ENCODE data around the gene HACD2. TPM values are rescaled to one million over a fixed set of nuclear protein-coding genes. Genes with fewer than 3 reads are reported as not detected.

The HACD2 gene
- total RNA-seq, 1 experiment from 2014 or later = 43.8 TPM

DNA sequence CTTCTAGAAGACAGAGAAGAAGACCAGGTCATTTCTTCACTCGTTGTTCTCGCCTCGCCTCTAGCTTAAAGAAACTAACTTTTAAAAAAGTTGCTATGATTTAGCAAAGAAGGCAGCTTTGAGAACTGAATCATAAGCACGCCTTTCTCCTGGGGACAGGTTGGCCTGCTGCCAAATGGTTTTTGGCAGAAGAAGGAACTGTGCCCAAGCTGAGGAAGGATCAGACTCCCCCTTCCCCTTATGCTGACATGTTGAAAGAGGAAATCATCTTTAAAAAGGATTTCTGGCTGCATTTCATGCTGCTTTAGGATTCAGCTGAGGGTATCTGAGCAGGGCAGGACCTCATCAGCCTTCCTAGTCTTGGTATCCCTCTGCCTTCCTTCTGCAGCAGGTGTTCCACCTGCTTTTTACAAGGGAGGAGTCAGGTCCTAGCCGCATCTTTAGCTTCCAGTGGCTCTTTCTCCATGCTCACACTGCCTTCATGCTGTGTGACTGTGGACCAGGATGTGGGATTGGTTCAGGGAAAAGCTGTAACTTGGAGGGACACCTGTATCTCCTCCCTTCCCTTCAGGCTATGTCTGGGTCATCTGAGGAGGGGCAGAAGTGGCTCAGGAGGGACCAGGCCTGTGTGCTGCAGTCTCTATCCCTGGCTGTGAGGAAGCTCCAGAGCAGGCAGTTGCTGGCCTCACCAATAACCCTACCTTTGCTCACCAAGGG, 34.1 kb upstream of the HACD2 start:
- H3K27me3 ChIP-seq (ENCODE audit: low read length) = no peaks in the 10 kb centered on the region
- no peak overlapping the region for H3K4me3 ChIP-seq (ENCODE audit: low read length)
- ChIA-PET CTCF (interaction anchor here (1.0 kb wide), 1 partner anchor 33 kb away, joined by 6 read pairs; no protein-coding TSS in a partner anchor), POLR2A (ENCODE audit: unreplicated experiment) (no interaction called here)
- no peaks in the 10 kb centered on the region for H3K36me3 ChIP-seq (ENCODE audit: low read depth, low read length)
- H3K79me2 ChIP-seq (ENCODE audit: low read length) = no peaks in the 10 kb centered on the region
- peak; percentile 5 for ATAC-seq
- no peak overlapping the region for H3K9ac ChIP-seq (ENCODE audit: low read length)
- H3K27ac ChIP-seq (ENCODE audit: low read length) = no peak overlapping the region
- peaks cover 38% of the 10 kb centered on the region for H3K4me1 ChIP-seq (ENCODE audit: insufficient read depth, low read length)
- no peaks in the 10 kb centered on the region for H3K9me2 ChIP-seq (replicated peaks; ENCODE audit: low read length)
- no peaks in the 10 kb centered on the region for H4K20me1 ChIP-seq (ENCODE audit: low read length)
- H2AFZ ChIP-seq (ENCODE audit: low read length) = no peak overlapping the region
- H3K9me3 ChIP-seq (ENCODE audit: low read length) = no peaks in the 10 kb centered on the region
- intact Hi-C loops (cut with micrococcal nuclease) = no loop called here
- H3F3A ChIP-seq (ENCODE audit: low read length, unreplicated experiment) = no peaks in the 10 kb centered on the region
- TF ChIP-seq EZH2phosphoT487 (IDR thresholded peaks at IDR 0.05; ENCODE audit: borderline replicate concordance, low read length) = no peak
- TF ChIP-seq EZH2 (IDR thresholded peaks at IDR 0.05; ENCODE audit: low read length, unreplicated experiment) = no peak
- TF ChIP-seq, protein P1, sequence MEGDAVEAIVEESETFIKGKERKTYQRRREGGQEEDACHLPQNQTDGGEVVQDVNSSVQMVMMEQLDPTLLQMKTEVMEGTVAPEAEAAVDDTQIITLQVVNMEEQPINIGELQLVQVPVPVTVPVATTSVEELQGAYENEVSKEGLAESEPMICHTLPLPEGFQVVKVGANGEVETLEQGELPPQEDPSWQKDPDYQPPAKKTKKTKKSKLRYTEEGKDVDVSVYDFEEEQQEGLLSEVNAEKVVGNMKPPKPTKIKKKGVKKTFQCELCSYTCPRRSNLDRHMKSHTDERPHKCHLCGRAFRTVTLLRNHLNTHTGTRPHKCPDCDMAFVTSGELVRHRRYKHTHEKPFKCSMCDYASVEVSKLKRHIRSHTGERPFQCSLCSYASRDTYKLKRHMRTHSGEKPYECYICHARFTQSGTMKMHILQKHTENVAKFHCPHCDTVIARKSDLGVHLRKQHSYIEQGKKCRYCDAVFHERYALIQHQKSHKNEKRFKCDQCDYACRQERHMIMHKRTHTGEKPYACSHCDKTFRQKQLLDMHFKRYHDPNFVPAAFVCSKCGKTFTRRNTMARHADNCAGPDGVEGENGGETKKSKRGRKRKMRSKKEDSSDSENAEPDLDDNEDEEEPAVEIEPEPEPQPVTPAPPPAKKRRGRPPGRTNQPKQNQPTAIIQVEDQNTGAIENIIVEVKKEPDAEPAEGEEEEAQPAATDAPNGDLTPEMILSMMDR (conservative IDR thresholded peaks at IDR 0.05; ENCODE audit: low read depth, low read length) = no peak
- DNase-seq = peak; percentile 80
- BruUV-seq (replicated peaks) = no TSS peak
- H3K4me2 ChIP-seq (ENCODE audit: low read length) = peak overlapping the region; percentile 34

DNA sequence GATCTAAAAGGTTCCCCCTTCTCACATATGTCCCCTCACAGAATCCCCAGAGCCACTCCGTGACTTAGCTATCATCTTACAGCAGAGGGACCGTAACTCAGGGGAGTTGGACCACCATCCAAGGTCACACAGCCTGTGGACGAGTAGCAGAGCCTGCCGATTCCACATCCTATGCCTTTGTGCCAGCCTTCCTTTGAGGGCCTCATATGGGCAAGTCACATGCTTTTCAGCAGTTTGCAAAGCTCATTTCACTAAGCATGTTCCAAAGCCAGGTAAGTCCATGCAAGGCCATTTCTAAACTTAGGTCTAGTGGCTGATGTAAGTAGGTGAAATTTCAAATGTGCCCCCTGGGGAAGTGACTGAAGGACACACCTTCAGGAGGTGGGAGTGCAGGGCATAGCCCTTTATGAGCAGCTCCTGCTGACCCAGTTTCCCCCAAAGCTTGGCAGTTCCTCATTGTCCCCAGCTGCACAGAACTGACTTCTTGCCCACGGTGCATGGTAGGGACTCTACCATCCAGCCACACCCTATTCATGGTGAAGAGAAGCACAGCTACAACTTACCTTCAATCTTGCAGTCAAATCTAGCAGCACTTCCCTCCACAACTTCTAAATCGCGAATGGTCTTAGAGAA, 33.3 kb upstream of the HACD2 start:
- intact Hi-C loops (cut with micrococcal nuclease) = no loop called here
- Histone ChIP-seq H3K27ac (ENCODE audit: low read length) (no peak overlapping the region), H3K36me3 (ENCODE audit: low read depth, low read length) (no peaks in the 10 kb centered on the region), H3K79me2 (ENCODE audit: low read length) (no peaks in the 10 kb centered on the region), H3K9me2 (replicated peaks; ENCODE audit: low read length) (no peaks in the 10 kb centered on the region), H4K20me1 (ENCODE audit: low read length) (no peaks in the 10 kb centered on the region), H3F3A (ENCODE audit: low read length, unreplicated experiment) (no peaks in the 10 kb centered on the region), H3K4me1 (ENCODE audit: insufficient read depth, low read length) (peaks cover 32% of the 10 kb centered on the region), H2AFZ (ENCODE audit: low read length) (no peak overlapping the region), H3K9me3 (ENCODE audit: low read length) (no peaks in the 10 kb centered on the region), H3K27me3 (ENCODE audit: low read length) (no peaks in the 10 kb centered on the region), H3K9ac (ENCODE audit: low read length) (no peak overlapping the region), H3K4me3 (ENCODE audit: low read length) (no peak overlapping the region), H3K4me2 (ENCODE audit: low read length) (peak overlapping the region; percentile 34)
- DNase-seq (no peak), ATAC-seq (no peak; the same call in 1 of the 2 replicates)
- TF ChIP-seq EZH2 (IDR thresholded peaks at IDR 0.05; ENCODE audit: low read length, unreplicated experiment) (no peak), EZH2phosphoT487 (IDR thresholded peaks at IDR 0.05; ENCODE audit: borderline replicate concordance, low read length) (no peak)
- TF ChIP-seq, protein P1 (conservative IDR thresholded peaks at IDR 0.05; ENCODE audit: low read depth, low read length) = no peak
- ChIA-PET POLR2A (ENCODE audit: unreplicated experiment) (no interaction called here), CTCF (no interaction called here)
- no TSS peak for BruUV-seq (replicated peaks)

DNA sequence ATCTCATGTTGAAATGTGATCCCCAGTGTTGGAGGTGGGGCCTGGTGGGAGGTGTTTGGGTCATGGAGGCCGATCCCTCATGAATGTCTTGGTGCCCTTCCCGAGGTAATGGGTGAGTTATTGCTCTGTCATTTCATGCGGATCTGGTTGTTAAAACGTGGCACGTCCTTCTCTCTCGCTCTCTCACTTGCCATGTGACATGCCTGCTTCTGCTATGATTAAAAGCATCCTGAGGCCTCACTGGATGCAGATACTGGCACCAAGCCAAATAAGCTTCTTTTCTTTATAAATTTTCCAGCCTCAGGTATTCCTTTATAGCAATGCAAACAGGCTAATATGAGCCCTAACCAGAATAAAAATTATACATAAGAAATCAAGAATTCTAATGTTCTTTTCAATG, 31.7 kb upstream of the HACD2 start:
- Histone ChIP-seq H3K27me3 (ENCODE audit: low read length) (no peaks in the 10 kb centered on the region), H2AFZ (ENCODE audit: low read length) (no peak overlapping the region), H4K20me1 (ENCODE audit: low read length) (no peaks in the 10 kb centered on the region), H3F3A (ENCODE audit: low read length, unreplicated experiment) (no peaks in the 10 kb centered on the region), H3K9ac (ENCODE audit: low read length) (no peak overlapping the region), H3K4me3 (ENCODE audit: low read length) (no peak overlapping the region), H3K4me1 (ENCODE audit: insufficient read depth, low read length) (peaks cover 24% of the 10 kb centered on the region), H3K4me2 (ENCODE audit: low read length) (no peak overlapping the region), H3K79me2 (ENCODE audit: low read length) (no peaks in the 10 kb centered on the region), H3K36me3 (ENCODE audit: low read depth, low read length) (no peaks in the 10 kb centered on the region), H3K27ac (ENCODE audit: low read length) (no peak overlapping the region), H3K9me3 (ENCODE audit: low read length) (no peaks in the 10 kb centered on the region), H3K9me2 (replicated peaks; ENCODE audit: low read length) (no peaks in the 10 kb centered on the region)
- BruUV-seq (replicated peaks) = no TSS peak
- intact Hi-C loops (cut with micrococcal nuclease) = no loop called here
- ATAC-seq (no peak), DNase-seq (no peak)
- TF ChIP-seq, protein P1 (conservative IDR thresholded peaks at IDR 0.05; ENCODE audit: low read depth, low read length) = no peak
- TF ChIP-seq EZH2 (IDR thresholded peaks at IDR 0.05; ENCODE audit: low read length, unreplicated experiment) = no peak
- TF ChIP-seq EZH2phosphoT487 (IDR thresholded peaks at IDR 0.05; ENCODE audit: borderline replicate concordance, low read length) = no peak
- POLR2A ChIA-PET (ENCODE audit: unreplicated experiment) = no interaction called here
- CTCF ChIA-PET = no interaction called here
